CD8-positive, alpha-beta memory T cell (primary cell): Measurements from ENCODE around the gene SUPT5H. TPM values are rescaled to one million over a fixed set of nuclear protein-coding genes. Genes with fewer than 3 reads are reported as not detected.
"Not testable (repeated sequence)": the region's sequence is repeated elsewhere in the genome, so short reads cannot be mapped to it uniquely, and the experiment has no call there.

Experiments used
- CTCF ChIA-PET: fragments of 350-600 bp; sonication (Branson Sonifier 250); formaldehyde crosslinking; loops from one replicate; lab custom pipeline; 2021; ENCODE audit warnings: antibody characterized with exemption; lab: Charles Lee
- POLR2A ChIA-PET: fragments of 350-600 bp; sonication (Branson Sonifier 250); formaldehyde crosslinking; loops from one replicate; lab custom pipeline; 2021; ENCODE audit warnings: antibody characterized with exemption; lab: Charles Lee
- DNase-seq, 5 donors: peaks; one replicate each; pipeline versions ENCODE4 v3.0.0 to v3.0.0-alpha.2; 2020 to 2022; ENCODE audit warnings: mixed read lengths in 1 of 5
- H3K27ac ChIP-seq: one replicate; pipeline ENCODE4 v1.7.0; 2013; ENCODE audit warnings: low read depth, mild to moderate bottlenecking, low read length, moderate library complexity
- H3K27me3 ChIP-seq: 2 replicates; pipeline ENCODE4 v1.7.0; 2013; ENCODE audit warnings: low read length, mild to moderate bottlenecking; ENCODE audit not compliant: insufficient read depth, poor library complexity, severe bottlenecking
- H3K36me3 ChIP-seq: 2 replicates; pipeline ENCODE4 v1.7.0; 2013; ENCODE audit warnings: mild to moderate bottlenecking, low read length, moderate library complexity; ENCODE audit not compliant: insufficient read depth
- H3K4me1 ChIP-seq: 2 replicates; pipeline ENCODE4 v1.7.0; 2013; ENCODE audit warnings: mild to moderate bottlenecking, low read length, moderate library complexity; ENCODE audit not compliant: insufficient read depth
- H3K4me3 ChIP-seq: 2 replicates; pipeline ENCODE4 v1.7.0; 2013; ENCODE audit warnings: mild to moderate bottlenecking, low read length
- H3K9me3 ChIP-seq: 2 replicates; pipeline ENCODE4 v1.7.0; 2013; ENCODE audit warnings: mild to moderate bottlenecking, low read length
- H3K27ac Mint-ChIP-seq, 8 donors: one replicate each; pipeline ENCODE4 v1.8.0; 2020 to 2021; ENCODE audit warnings: mixed read lengths in 8 of 8, mild to moderate bottlenecking in 6 of 8, inconsistent platforms in 3 of 8, moderate library complexity in 3 of 8
- H3K27me3 Mint-ChIP-seq, 2 donors: one replicate each; pipeline ENCODE4 v1.8.0; 2020 to 2021; ENCODE audit warnings: mixed read lengths in 2 of 2, mild to moderate bottlenecking in 1 of 2, moderate library complexity in 1 of 2
- H3K36me3 Mint-ChIP-seq, 3 donors: one replicate each; pipeline ENCODE4 v1.8.0; 2020 to 2021; ENCODE audit warnings: mixed read lengths in 3 of 3, inconsistent platforms in 1 of 3, mild to moderate bottlenecking in 1 of 3
- H3K4me1 Mint-ChIP-seq, 3 donors: one replicate each; pipeline ENCODE4 v1.8.0; 2020 to 2021; ENCODE audit warnings: mixed read lengths in 3 of 3, inconsistent platforms in 1 of 3, mild to moderate bottlenecking in 1 of 3
- H3K4me3 Mint-ChIP-seq, 7 donors: one replicate each; pipeline ENCODE4 v1.8.0; 2020 to 2021; ENCODE audit warnings: mixed read lengths in 7 of 7, mild to moderate bottlenecking in 6 of 7, moderate library complexity in 4 of 7, inconsistent platforms in 2 of 7
- H3K9me3 Mint-ChIP-seq, 5 donors: one replicate each; pipeline ENCODE4 v1.8.0; 2020 to 2022; ENCODE audit warnings: mixed read lengths in 5 of 5, mild to moderate bottlenecking in 3 of 5, moderate library complexity in 2 of 5, inconsistent platforms in 1 of 5
- polyA plus RNA-seq: library from polyadenylated mRNA; unstranded; fragments of 300-500 nt; fragmentation: Illumina TruSeq; gene quantifications from one replicate; pipeline ENCODE4 v1.2.3, GENCODE V29; 2021
- total RNA-seq, 2 experiments: library from RNA; stranded (reverse); gene quantifications; one replicate each; pipeline ENCODE4 v1.2.3, GENCODE V29; 2021

The SUPT5H gene
- total and polyA plus RNA-seq, 3 experiments from 2014 or later, result 115 to 196 (median 190) TPM

DNA sequence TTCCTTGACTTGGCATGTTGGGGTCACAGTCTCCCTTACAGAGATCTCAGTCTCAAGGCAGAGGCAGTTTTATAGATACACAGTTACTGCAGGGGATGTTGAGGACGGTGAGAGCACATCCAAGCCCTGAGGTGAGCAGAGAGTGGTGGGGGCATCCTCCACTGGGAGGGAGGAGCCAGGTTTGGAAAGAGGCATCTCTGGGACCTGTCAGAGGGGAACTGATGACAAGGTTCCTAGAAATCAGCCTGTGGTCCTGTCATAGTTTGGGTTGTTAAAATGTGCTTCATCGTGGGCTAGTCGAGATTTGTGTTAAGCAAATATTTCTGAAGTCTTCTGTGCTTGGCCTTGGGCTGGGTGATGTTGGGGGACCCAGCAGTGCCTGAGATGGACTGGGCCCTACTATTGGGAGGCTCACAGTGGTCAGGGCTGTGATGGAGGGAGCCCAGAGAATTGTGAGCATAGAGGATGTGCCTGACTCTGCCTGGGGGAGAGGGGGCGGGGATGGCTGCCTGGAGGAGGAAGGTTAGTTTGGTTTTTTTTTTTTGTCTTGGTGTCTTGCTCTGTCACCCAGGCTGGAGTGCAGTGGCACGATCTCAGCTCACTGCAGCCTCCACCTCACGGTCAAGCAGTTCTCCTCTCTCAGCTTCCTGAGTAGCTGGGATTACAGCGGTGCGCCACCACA is 3.9 kb downstream of the SUPT5H start:
- Histone ChIP-seq H3K27me3 (no peaks in the 10 kb centered on the region), H3K4me3 (no peak overlapping the region), H3K9me3 (no peaks in the 10 kb centered on the region), H3K4me1 (peaks cover 51% of the 10 kb centered on the region), H3K27ac (no peak overlapping the region), H3K36me3 (peaks cover 5% of the 10 kb centered on the region)
- H3K4me3 Mint-ChIP-seq, result peak overlapping the region; percentile 60 to 100 (median 72)
- no peaks in the 10 kb centered on the region for H3K27me3 Mint-ChIP-seq
- H3K9me3 Mint-ChIP-seq, result no peaks in the 10 kb centered on the region
- POLR2A ChIA-PET, result no interaction called here
- no peak for DNase-seq
- H3K27ac Mint-ChIP-seq, result peak overlapping the region; percentile 82 to 100 (median 89)
- H3K4me1 Mint-ChIP-seq, result peaks cover 71 to 88% (median 81%) of the 10 kb centered on the region in 3 donors
- CTCF ChIA-PET, result no interaction called here
- H3K36me3 Mint-ChIP-seq, result peaks cover 0 to 71% (median 14%) of the 10 kb centered on the region in 3 donors

DNA sequence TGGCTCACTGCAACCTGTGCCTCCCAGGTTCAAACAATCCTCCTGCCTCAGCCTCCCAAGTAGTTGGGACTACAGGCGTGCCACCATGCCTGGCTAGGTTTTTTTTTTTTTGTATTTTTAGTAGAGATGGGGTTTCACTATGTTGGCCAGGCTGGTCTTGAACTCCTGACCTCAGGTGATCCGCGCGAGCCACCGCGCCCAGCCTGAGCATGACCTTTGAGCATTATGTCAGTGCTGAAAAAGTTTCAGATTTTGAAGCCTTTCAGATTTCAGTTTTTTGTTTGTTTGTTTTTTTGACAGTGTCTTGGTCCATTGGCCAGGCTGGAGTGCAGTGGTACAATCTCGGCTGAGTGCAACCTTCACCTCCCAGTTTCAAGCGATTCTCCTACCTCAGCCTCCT is 5.9 kb downstream of the SUPT5H start:
- H3K4me1 Mint-ChIP-seq, result peaks cover 58 to 79% (median 70%) of the 10 kb centered on the region in 3 donors
- H3K9me3 ChIP-seq, H3K27me3 Mint-ChIP-seq, CTCF ChIA-PET, DNase-seq, H3K27me3 ChIP-seq, H3K4me3 ChIP-seq, H3K9me3 Mint-ChIP-seq, POLR2A ChIA-PET, H3K27ac ChIP-seq: not testable (repeated sequence)
- H3K36me3 Mint-ChIP-seq, result peaks cover 0 to 70% (median 15%) of the 10 kb centered on the region in 3 donors
- peak overlapping the region in 1 of 7 donors; percentile 44 for H3K4me3 Mint-ChIP-seq
- Histone ChIP-seq H3K36me3 (peaks cover 11% of the 10 kb centered on the region), H3K4me1 (peaks cover 45% of the 10 kb centered on the region)
- H3K27ac Mint-ChIP-seq, result peak overlapping the region in 1 of 8 donors; percentile 78

DNA sequence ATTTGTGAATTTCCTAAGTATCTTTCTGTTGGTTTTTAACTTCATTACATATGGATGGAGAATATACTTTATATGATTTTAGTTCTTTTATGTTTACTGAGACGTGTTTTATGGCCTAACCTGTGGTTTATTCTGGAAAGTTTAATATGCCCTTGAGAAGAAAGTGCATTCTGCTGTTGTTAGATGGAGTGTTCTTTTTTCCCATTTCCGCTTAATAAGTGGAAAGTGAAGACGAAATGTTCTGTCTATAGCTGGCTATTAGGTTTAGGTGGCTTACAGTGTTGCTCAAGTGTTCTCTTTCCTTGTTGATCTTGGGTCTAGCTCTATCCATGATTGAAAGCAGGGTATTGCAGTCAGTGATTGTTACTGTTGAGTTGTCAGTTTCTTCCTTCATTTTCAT is 18.0 kb downstream of the SUPT5H start:
- Histone ChIP-seq H3K36me3 (peaks cover 66% of the 10 kb centered on the region), H3K27ac (no peak overlapping the region), H3K9me3 (no peaks in the 10 kb centered on the region), H3K4me3 (no peak overlapping the region), H3K4me1 (no peaks in the 10 kb centered on the region), H3K27me3 (no peaks in the 10 kb centered on the region)
- H3K27me3 Mint-ChIP-seq, result no peaks in the 10 kb centered on the region
- peaks cover 9 to 82% (median 25%) of the 10 kb centered on the region in 3 donors for H3K36me3 Mint-ChIP-seq
- H3K9me3 Mint-ChIP-seq, result no peaks in the 10 kb centered on the region
- H3K27ac Mint-ChIP-seq, result peak overlapping the region in 3 of 8 donors; percentile 7 to 63 (median 24)
- POLR2A ChIA-PET, result no interaction called here
- H3K4me3 Mint-ChIP-seq, result no peak overlapping the region
- H3K4me1 Mint-ChIP-seq, result peaks cover 0 to 3% (median 0%) of the 10 kb centered on the region in 3 donors
- CTCF ChIA-PET, result interaction anchor here (1.5 kb wide), 1 partner anchor 11 kb away, joined by 8 read pairs; no protein-coding TSS in a partner anchor
- DNase-seq, result no peak

DNA sequence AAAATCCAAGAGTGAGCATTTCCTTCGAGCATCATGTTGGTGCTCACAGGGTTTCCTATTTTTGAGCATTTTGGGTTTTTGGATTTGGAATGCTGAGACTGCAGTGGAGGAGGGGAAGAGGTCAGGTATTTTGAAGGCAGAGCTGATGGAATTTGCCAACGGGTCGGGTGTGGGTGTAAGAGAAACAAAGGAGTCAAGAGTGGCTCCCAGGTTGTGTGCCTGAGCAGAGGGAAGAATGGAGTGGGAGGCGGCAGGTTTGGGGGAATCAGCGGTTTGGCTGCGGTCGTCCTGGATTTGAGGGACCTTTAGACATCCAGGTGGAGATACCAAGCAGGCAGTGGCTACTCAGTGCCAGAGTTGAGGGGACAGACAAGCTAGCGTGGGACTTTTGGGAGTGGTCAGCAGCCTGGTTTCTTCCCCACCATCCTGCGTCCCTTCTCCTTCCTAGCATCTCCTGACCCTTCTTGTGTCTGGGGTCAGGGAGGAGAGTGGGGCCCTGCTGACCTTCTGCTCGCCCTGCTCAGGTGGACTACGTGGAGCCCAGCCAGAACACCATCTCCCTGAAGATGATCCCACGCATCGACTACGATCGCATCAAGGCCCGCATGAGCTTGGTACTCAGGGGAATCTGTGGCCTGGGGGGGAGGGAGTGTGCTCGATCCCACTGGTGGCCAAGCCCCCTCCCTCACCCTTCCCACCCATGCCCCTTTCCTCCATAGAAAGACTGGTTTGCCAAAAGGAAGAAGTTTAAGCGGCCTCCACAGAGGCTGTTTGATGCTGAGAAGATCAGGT is 20.8 kb downstream of the SUPT5H start:
- peaks cover 19 to 82% (median 29%) of the 10 kb centered on the region in 3 donors for H3K36me3 Mint-ChIP-seq
- Histone ChIP-seq H3K36me3 (peaks cover 66% of the 10 kb centered on the region), H3K27me3 (no peaks in the 10 kb centered on the region), H3K9me3 (no peaks in the 10 kb centered on the region), H3K4me3 (no peak overlapping the region), H3K4me1 (no peaks in the 10 kb centered on the region), H3K27ac (no peak overlapping the region)
- peak overlapping the region in 2 of 8 donors; percentile 31 to 62 for H3K27ac Mint-ChIP-seq
- ChIA-PET CTCF (no interaction called here), POLR2A (no interaction called here)
- no peaks in the 10 kb centered on the region for H3K27me3 Mint-ChIP-seq
- no peaks in the 10 kb centered on the region for H3K9me3 Mint-ChIP-seq
- no peak overlapping the region for H3K4me3 Mint-ChIP-seq
- no peaks in the 10 kb centered on the region for H3K4me1 Mint-ChIP-seq
- DNase-seq, result no peak

DNA sequence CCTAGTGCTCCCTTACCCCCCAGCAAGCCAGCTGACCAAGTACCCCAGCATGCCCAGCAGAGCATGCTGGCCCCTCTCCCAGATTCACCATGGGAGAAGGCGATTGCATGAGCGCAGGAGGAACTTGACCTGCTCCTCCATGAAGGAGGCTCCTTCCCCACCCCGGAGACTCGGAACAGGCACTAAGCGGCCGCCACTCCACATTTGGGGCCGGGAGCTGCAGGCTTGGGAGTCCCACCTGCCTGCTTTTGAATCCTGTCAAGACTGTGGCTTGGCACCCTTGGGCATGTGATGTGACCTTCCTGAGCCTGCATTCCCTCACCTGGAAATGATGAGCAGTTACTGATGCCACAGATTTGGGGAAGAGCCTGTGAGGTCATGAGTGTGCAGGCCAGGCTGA is 22.6 kb downstream of the SUPT5H start:
- H3K9me3 ChIP-seq, result no peaks in the 10 kb centered on the region
- H3K4me3 ChIP-seq, result no peak overlapping the region
- no peaks in the 10 kb centered on the region for H3K27me3 ChIP-seq
- H3K27ac ChIP-seq, result no peak overlapping the region
- no peaks in the 10 kb centered on the region for H3K27me3 Mint-ChIP-seq
- peaks cover 0 to 7% (median 0%) of the 10 kb centered on the region in 3 donors for H3K4me1 Mint-ChIP-seq
- peak overlapping the region in 1 of 8 donors; percentile 65 for H3K27ac Mint-ChIP-seq
- ChIA-PET CTCF (interaction anchor here (0.7 to 1.0 kb wide), 2 partner anchors 22 to 28 kb away, joined by 3 read pairs; partner anchors contain the start of gene SUPT5H), POLR2A (interaction anchor here (0.5 kb wide), 1 partner anchor 43 kb away, joined by 12 read pairs; no protein-coding TSS in a partner anchor)
- peaks cover 79% of the 10 kb centered on the region for H3K36me3 ChIP-seq
- no peaks in the 10 kb centered on the region for H3K9me3 Mint-ChIP-seq
- no peak overlapping the region for H3K4me3 Mint-ChIP-seq
- peaks cover 19 to 90% (median 35%) of the 10 kb centered on the region in 3 donors for H3K36me3 Mint-ChIP-seq
- no peak for DNase-seq
- H3K4me1 ChIP-seq, result no peaks in the 10 kb centered on the region

DNA sequence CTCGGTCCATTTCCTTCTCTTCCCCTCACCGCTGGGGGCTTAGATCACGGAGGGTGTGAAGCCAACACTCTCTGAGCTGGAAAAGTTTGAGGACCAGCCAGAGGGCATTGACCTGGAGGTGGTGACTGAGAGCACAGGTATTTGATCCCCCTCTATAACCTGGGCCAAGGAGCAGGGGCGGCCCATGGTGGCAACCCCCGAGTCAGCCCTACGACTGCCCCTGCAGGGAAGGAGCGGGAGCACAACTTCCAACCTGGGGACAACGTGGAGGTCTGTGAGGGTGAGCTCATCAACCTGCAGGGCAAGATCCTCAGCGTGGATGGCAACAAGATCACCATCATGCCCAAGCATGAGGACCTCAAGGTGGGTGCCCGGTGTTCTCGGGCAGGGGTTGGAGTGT is 23.7 kb downstream of the SUPT5H start:
- no peaks in the 10 kb centered on the region for H3K9me3 ChIP-seq
- no peaks in the 10 kb centered on the region for H3K27me3 ChIP-seq
- no peak overlapping the region for H3K4me3 Mint-ChIP-seq
- DNase-seq, result no peak
- H3K4me3 ChIP-seq, result no peak overlapping the region
- H3K4me1 ChIP-seq, result no peaks in the 10 kb centered on the region
- no peaks in the 10 kb centered on the region for H3K27me3 Mint-ChIP-seq
- ChIA-PET POLR2A (no interaction called here), CTCF (no interaction called here)
- no peaks in the 10 kb centered on the region for H3K9me3 Mint-ChIP-seq
- peak overlapping the region in 1 of 8 donors; percentile 70 for H3K27ac Mint-ChIP-seq
- peaks cover 86% of the 10 kb centered on the region for H3K36me3 ChIP-seq
- H3K27ac ChIP-seq, result no peak overlapping the region
- H3K4me1 Mint-ChIP-seq, result peaks cover 0 to 7% (median 0%) of the 10 kb centered on the region in 3 donors
- H3K36me3 Mint-ChIP-seq, result peaks cover 19 to 91% (median 31%) of the 10 kb centered on the region in 3 donors

DNA sequence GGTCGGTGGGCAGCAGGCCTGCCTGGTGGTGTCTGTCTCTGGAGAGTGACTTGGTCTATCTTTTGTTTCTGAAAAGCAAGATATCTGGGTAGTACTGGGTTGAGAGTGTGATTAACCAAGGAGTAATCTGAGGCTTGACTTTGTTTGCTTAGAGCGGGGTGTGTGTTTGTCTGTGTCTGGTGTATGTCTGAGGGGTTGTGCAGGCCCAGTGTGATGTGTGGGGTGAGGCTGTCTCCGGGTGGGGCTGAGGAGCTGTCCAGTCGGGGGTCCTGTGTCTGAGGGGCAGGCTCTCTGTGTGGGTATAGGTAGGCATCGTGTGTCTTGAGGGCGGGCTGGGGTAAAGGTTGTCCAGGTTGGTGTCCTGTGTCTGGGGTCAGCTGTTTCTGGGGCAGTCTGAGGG is 24.2 kb downstream of the SUPT5H start:
- Mint-ChIP-seq H3K9me3 (no peaks in the 10 kb centered on the region), H3K36me3 (peaks cover 19 to 93% (median 31%) of the 10 kb centered on the region in 3 donors), H3K27ac (peak overlapping the region in 3 of 8 donors; percentile 53 to 78 (median 70)), H3K27me3 (no peaks in the 10 kb centered on the region), H3K4me1 (peaks cover 0 to 7% (median 0%) of the 10 kb centered on the region in 3 donors), H3K4me3 (no peak overlapping the region)
- Histone ChIP-seq H3K4me1 (no peaks in the 10 kb centered on the region), H3K4me3 (no peak overlapping the region), H3K27ac (no peak overlapping the region), H3K9me3 (no peaks in the 10 kb centered on the region), H3K27me3 (no peaks in the 10 kb centered on the region), H3K36me3 (peaks cover 89% of the 10 kb centered on the region)
- DNase-seq, result no peak
- CTCF ChIA-PET, result no interaction called here
- POLR2A ChIA-PET, result interaction anchor here (0.6 kb wide), 1 partner anchor 25 kb away, joined by 4 read pairs; no protein-coding TSS in a partner anchor
